ENCODE measurements around the gene CTNNA3.

The CTNNA3 gene

DNA sequence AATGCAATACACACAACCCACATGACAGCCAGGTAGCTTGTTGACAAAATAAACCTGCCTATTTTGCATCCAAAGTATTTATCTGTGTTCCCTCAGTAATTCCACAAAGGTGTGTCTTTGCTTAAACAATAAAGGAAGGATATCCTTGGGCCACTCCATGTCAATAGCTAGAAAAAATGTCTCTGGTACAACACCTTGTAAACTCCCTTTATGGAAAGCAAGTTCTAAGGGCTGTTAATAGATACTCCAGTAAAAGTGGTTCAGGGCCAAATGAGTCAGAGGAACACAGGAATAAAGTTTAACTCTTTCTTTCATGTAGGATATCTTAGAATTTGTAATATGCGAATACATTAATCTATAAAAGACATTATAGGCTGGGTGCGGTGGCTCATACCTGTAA lies 867.0 kb downstream of the CTNNA3 start:
- Histone ChIP-seq H3K4me3 (ENCODE audit: low read depth, low read length) (no peak overlapping the region), H3K4me1 (ENCODE audit: control insufficient read depth, insufficient read depth, low read length) (no peaks in the 10 kb centered on the region), H3K27ac (ENCODE audit: extremely low read depth, low read depth, low read length) (no peak overlapping the region), H3K36me3 (ENCODE audit: control insufficient read depth in 2 of 2, insufficient read depth in 1 of 2, low read length in 2 of 2) (no peaks in the 10 kb centered on the region), H3K9me3 (ENCODE audit: control insufficient read depth, insufficient read depth, low read depth, low read length) (no peaks in the 10 kb centered on the region)
- CTCF ChIA-PET: interaction anchor here (0.6 kb wide), 1 partner anchor 32 kb away, joined by 3 read pairs; no protein-coding TSS in a partner anchor
- POLR2A ChIA-PET: no interaction called here
- TF ChIP-seq, protein P1, sequence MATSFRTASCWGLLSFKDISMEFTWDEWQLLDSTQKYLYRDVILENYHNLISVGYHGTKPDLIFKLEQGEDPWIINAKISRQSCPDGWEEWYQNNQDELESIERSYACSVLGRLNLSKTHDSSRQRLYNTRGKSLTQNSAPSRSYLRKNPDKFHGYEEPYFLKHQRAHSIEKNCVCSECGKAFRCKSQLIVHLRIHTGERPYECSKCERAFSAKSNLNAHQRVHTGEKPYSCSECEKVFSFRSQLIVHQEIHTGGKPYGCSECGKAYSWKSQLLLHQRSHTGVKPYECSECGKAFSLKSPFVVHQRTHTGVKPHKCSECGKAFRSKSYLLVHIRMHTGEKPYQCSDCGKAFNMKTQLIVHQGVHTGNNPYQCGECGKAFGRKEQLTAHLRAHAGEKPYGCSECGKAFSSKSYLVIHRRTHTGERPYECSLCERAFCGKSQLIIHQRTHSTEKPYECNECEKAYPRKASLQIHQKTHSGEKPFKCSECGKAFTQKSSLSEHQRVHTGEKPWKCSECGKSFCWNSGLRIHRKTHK (tag by site-specific recombination; IDR thresholded peaks at IDR 0.05): no peak
- no peak for TF ChIP-seq SP7 (tag by site-specific recombination; IDR thresholded peaks at IDR 0.05)
- TF ChIP-seq, protein P2, sequence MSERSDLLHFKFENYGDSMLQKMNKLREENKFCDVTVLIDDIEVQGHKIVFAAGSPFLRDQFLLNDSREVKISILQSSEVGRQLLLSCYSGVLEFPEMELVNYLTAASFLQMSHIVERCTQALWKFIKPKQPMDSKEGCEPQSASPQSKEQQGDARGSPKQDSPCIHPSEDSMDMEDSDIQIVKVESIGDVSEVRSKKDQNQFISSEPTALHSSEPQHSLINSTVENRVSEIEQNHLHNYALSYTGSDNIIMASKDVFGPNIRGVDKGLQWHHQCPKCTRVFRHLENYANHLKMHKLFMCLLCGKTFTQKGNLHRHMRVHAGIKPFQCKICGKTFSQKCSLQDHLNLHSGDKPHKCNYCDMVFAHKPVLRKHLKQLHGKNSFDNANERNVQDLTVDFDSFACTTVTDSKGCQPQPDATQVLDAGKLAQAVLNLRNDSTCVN (tag by site-specific recombination; optimal IDR thresholded peaks at IDR 0.05): no peak

DNA sequence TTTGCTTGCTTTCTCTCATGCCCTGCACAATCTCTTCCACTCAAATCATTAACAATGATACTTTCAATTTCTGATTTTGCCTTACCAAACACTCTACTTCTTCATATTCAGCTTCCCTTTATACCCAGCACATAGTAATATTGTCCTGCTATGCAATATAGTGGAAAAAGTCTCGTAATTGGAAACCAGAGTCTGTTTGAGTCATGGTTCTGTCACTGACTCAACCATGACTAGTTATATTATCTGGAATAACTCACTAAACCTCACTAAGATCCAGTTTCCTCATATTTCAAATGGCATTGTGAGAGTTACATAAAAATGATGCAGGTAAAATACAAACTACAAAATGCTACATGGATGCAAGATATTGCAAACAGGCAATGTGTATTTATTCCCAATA lies 868.6 kb downstream of the CTNNA3 start:
- H3K4me3 ChIP-seq (ENCODE audit: low read depth, low read length): no peak overlapping the region
- no peaks in the 10 kb centered on the region for H3K4me1 ChIP-seq (ENCODE audit: control insufficient read depth, insufficient read depth, low read length)
- no peaks in the 10 kb centered on the region for H3K9me3 ChIP-seq (ENCODE audit: control insufficient read depth, insufficient read depth, low read depth, low read length)
- H3K27ac ChIP-seq (ENCODE audit: extremely low read depth, low read depth, low read length): no peak overlapping the region
- no peaks in the 10 kb centered on the region for H3K36me3 ChIP-seq (ENCODE audit: control insufficient read depth in 2 of 2, insufficient read depth in 1 of 2, low read length in 2 of 2)
- CTCF ChIA-PET: no interaction called here
- POLR2A ChIA-PET: no interaction called here
- no peak for TF ChIP-seq ZXDB (tag by site-specific recombination; IDR thresholded peaks at IDR 0.05)
- TF ChIP-seq, protein P3, sequence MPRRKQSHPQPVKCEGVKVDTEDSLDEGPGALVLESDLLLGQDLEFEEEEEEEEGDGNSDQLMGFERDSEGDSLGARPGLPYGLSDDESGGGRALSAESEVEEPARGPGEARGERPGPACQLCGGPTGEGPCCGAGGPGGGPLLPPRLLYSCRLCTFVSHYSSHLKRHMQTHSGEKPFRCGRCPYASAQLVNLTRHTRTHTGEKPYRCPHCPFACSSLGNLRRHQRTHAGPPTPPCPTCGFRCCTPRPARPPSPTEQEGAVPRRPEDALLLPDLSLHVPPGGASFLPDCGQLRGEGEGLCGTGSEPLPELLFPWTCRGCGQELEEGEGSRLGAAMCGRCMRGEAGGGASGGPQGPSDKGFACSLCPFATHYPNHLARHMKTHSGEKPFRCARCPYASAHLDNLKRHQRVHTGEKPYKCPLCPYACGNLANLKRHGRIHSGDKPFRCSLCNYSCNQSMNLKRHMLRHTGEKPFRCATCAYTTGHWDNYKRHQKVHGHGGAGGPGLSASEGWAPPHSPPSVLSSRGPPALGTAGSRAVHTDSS (tag by site-specific recombination; IDR thresholded peaks at IDR 0.05): no peak
- TF ChIP-seq SCRT1 (tag by site-specific recombination; IDR thresholded peaks at IDR 0.05; ENCODE audit: borderline replicate concordance): no peak
- TF ChIP-seq, protein P4, sequence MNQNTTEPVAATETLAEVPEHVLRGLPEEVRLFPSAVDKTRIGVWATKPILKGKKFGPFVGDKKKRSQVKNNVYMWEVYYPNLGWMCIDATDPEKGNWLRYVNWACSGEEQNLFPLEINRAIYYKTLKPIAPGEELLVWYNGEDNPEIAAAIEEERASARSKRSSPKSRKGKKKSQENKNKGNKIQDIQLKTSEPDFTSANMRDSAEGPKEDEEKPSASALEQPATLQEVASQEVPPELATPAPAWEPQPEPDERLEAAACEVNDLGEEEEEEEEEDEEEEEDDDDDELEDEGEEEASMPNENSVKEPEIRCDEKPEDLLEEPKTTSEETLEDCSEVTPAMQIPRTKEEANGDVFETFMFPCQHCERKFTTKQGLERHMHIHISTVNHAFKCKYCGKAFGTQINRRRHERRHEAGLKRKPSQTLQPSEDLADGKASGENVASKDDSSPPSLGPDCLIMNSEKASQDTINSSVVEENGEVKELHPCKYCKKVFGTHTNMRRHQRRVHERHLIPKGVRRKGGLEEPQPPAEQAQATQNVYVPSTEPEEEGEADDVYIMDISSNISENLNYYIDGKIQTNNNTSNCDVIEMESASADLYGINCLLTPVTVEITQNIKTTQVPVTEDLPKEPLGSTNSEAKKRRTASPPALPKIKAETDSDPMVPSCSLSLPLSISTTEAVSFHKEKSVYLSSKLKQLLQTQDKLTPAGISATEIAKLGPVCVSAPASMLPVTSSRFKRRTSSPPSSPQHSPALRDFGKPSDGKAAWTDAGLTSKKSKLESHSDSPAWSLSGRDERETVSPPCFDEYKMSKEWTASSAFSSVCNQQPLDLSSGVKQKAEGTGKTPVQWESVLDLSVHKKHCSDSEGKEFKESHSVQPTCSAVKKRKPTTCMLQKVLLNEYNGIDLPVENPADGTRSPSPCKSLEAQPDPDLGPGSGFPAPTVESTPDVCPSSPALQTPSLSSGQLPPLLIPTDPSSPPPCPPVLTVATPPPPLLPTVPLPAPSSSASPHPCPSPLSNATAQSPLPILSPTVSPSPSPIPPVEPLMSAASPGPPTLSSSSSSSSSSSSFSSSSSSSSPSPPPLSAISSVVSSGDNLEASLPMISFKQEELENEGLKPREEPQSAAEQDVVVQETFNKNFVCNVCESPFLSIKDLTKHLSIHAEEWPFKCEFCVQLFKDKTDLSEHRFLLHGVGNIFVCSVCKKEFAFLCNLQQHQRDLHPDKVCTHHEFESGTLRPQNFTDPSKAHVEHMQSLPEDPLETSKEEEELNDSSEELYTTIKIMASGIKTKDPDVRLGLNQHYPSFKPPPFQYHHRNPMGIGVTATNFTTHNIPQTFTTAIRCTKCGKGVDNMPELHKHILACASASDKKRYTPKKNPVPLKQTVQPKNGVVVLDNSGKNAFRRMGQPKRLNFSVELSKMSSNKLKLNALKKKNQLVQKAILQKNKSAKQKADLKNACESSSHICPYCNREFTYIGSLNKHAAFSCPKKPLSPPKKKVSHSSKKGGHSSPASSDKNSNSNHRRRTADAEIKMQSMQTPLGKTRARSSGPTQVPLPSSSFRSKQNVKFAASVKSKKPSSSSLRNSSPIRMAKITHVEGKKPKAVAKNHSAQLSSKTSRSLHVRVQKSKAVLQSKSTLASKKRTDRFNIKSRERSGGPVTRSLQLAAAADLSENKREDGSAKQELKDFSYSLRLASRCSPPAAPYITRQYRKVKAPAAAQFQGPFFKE (tag by site-specific recombination; IDR thresholded peaks at IDR 0.05; ENCODE audit: borderline replicate concordance): no peak
- TF ChIP-seq ZNF621 (tag by site-specific recombination; IDR thresholded peaks at IDR 0.05): no peak
- no peak for TF ChIP-seq ZNF416 (tag by site-specific recombination; IDR thresholded peaks at IDR 0.05)
- TF ChIP-seq, protein P2 (tag by site-specific recombination; optimal IDR thresholded peaks at IDR 0.05): no peak
- no peak for TF ChIP-seq GLIS2 (tag by site-specific recombination; IDR thresholded peaks at IDR 0.05)
- TF ChIP-seq ZNF596 (tag by site-specific recombination; IDR thresholded peaks at IDR 0.05): no peak
- TF ChIP-seq FEZF1 (tag by site-specific recombination; IDR thresholded peaks at IDR 0.05): no peak
- TF ChIP-seq ZNF146 (tag by site-specific recombination; IDR thresholded peaks at IDR 0.05): no peak
- no peak for TF ChIP-seq ZNF664 (tag by site-specific recombination; IDR thresholded peaks at IDR 0.05)
- TF ChIP-seq, protein P5, sequence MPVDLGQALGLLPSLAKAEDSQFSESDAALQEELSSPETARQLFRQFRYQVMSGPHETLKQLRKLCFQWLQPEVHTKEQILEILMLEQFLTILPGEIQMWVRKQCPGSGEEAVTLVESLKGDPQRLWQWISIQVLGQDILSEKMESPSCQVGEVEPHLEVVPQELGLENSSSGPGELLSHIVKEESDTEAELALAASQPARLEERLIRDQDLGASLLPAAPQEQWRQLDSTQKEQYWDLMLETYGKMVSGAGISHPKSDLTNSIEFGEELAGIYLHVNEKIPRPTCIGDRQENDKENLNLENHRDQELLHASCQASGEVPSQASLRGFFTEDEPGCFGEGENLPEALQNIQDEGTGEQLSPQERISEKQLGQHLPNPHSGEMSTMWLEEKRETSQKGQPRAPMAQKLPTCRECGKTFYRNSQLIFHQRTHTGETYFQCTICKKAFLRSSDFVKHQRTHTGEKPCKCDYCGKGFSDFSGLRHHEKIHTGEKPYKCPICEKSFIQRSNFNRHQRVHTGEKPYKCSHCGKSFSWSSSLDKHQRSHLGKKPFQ (tag by site-specific recombination; IDR thresholded peaks at IDR 0.05): no peak
